Activated T-helper 1 cell treated with anti-CD3 and anti-CD28 coated beads, Interleukin-12 subunit alpha, Interleukin-12 subunit beta, Interleukin-2, Interleukin-4 antibody, amounts not matched to agents 30 ng/mL and 10 ng/mL and 1 ng/mL, durations not matched to agents 14 hours and 24 hours and 36 hours (primary cell): ENCODE measurements around the gene MYT1. TPM values are rescaled to one million over a fixed set of nuclear protein-coding genes. Genes with fewer than 3 reads are reported as not detected.
"Not testable (repeated sequence)": the region's sequence is repeated elsewhere in the genome, so short reads cannot be mapped to it uniquely, and the experiment has no call there.

Source experiments
- DNase-seq: peaks from one replicate; pipeline ENCODE4 v3.0.0; 2021; ENCODE audit warnings: low spot score
- H3K27ac Mint-ChIP-seq: one replicate; pipeline ENCODE4 v1.8.0; 2021; ENCODE audit warnings: mild to moderate bottlenecking, mixed read lengths
- H3K27me3 Mint-ChIP-seq: one replicate; pipeline ENCODE4 v1.8.0; 2022; ENCODE audit warnings: mild to moderate bottlenecking, moderate library complexity, mixed read lengths; ENCODE audit not compliant: insufficient read depth
- H3K36me3 Mint-ChIP-seq: one replicate; pipeline ENCODE4 v1.8.0; 2021; ENCODE audit warnings: low read depth, mixed read lengths
- H3K4me1 Mint-ChIP-seq: one replicate; pipeline ENCODE4 v1.8.0; 2021; ENCODE audit warnings: low read depth, mixed read lengths
- H3K4me3 Mint-ChIP-seq: one replicate; pipeline ENCODE4 v1.8.0; 2021; ENCODE audit warnings: mild to moderate bottlenecking, moderate library complexity, mixed read lengths
- H3K9me3 Mint-ChIP-seq: one replicate; pipeline ENCODE4 v1.8.0; 2021; ENCODE audit warnings: mixed read lengths
- intact Hi-C: fragments of 100-400 bp; cut with micrococcal nuclease; formaldehyde crosslinking; loops from one replicate; pipeline ENCODE4 v1.15.1; 2024
- total RNA-seq: library from RNA; stranded (reverse); gene quantifications from 2 replicates; pipeline ENCODE4 v1.2.3, GENCODE V29; 2022

The MYT1 gene
- total RNA-seq, 1 donor from 2014 or later: not detected

- H3K27me3 Mint-ChIP-seq, H3K27ac Mint-ChIP-seq, H3K4me3 Mint-ChIP-seq, intact Hi-C loops, H3K9me3 Mint-ChIP-seq, H3K36me3 Mint-ChIP-seq, H3K4me1 Mint-ChIP-seq, DNase-seq: not testable (repeated sequence)
Measured at GRCh38 chr20:64187213-64187612, 23.0 kb downstream of the MYT1 start.

GRCh38 chr20:64188091-64188490, 23.8 kb downstream of the MYT1 start:
- DNase-seq: no peak
- no peaks in the 10 kb centered on the region for H3K4me1 Mint-ChIP-seq
- no peaks in the 10 kb centered on the region for H3K36me3 Mint-ChIP-seq
- intact Hi-C loops: no loop called here
- no peak overlapping the region for H3K4me3 Mint-ChIP-seq
- no peak overlapping the region for H3K27ac Mint-ChIP-seq
- peaks cover 6% of the 10 kb centered on the region for H3K9me3 Mint-ChIP-seq
- no peaks in the 10 kb centered on the region for H3K27me3 Mint-ChIP-seq

- DNase-seq: no peak
- Mint-ChIP-seq H3K27me3 (no peaks in the 10 kb centered on the region), H3K36me3 (no peaks in the 10 kb centered on the region), H3K4me3 (no peak overlapping the region), H3K27ac (no peak overlapping the region), H3K4me1 (no peaks in the 10 kb centered on the region), H3K9me3 (peaks cover 6% of the 10 kb centered on the region)
- intact Hi-C loops: no loop called here
Measured at GRCh38 chr20:64188682-64189529, 24.7 kb downstream of the MYT1 start.

GRCh38 chr20:64189530-64189966, 25.3 kb downstream of the MYT1 start:
- Mint-ChIP-seq H3K4me3 (no peak overlapping the region), H3K4me1 (no peaks in the 10 kb centered on the region), H3K27me3 (no peaks in the 10 kb centered on the region), H3K36me3 (no peaks in the 10 kb centered on the region), H3K9me3 (peaks cover 6% of the 10 kb centered on the region), H3K27ac (no peak overlapping the region)
- no peak for DNase-seq
- intact Hi-C loops: no loop called here

GRCh38 chr20:64189986-64190385, 25.7 kb downstream of the MYT1 start:
- Mint-ChIP-seq H3K9me3 (peaks cover 3% of the 10 kb centered on the region), H3K4me3 (no peak overlapping the region), H3K27ac (no peak overlapping the region), H3K36me3 (no peaks in the 10 kb centered on the region), H3K27me3 (no peaks in the 10 kb centered on the region), H3K4me1 (no peaks in the 10 kb centered on the region)
- no peak for DNase-seq
- intact Hi-C loops: no loop called here

- Mint-ChIP-seq H3K4me1 (no peaks in the 10 kb centered on the region), H3K36me3 (no peaks in the 10 kb centered on the region), H3K9me3 (no peaks in the 10 kb centered on the region), H3K27ac (no peak overlapping the region), H3K4me3 (no peak overlapping the region), H3K27me3 (no peaks in the 10 kb centered on the region)
- intact Hi-C loops: no loop called here
- no peak for DNase-seq
Measured at GRCh38 chr20:64191002-64191401, 26.8 kb downstream of the MYT1 start.

GRCh38 chr20:64192406-64192805, 28.2 kb downstream of the MYT1 start:
- Mint-ChIP-seq H3K4me3 (no peak overlapping the region), H3K36me3 (no peaks in the 10 kb centered on the region), H3K27me3 (no peaks in the 10 kb centered on the region), H3K27ac (no peak overlapping the region), H3K4me1 (no peaks in the 10 kb centered on the region), H3K9me3 (no peaks in the 10 kb centered on the region)
- DNase-seq: no peak
- intact Hi-C loops: no loop called here

GRCh38 chr20:64193058-64193457, 28.8 kb downstream of the MYT1 start:
- no peak for DNase-seq
- H3K36me3 Mint-ChIP-seq: no peaks in the 10 kb centered on the region
- intact Hi-C loops: no loop called here
- no peaks in the 10 kb centered on the region for H3K4me1 Mint-ChIP-seq
- no peaks in the 10 kb centered on the region for H3K27me3 Mint-ChIP-seq
- no peak overlapping the region for H3K4me3 Mint-ChIP-seq
- H3K27ac Mint-ChIP-seq: no peak overlapping the region
- H3K9me3 Mint-ChIP-seq: no peaks in the 10 kb centered on the region

GRCh38 chr20:64194269-64194668, 30.0 kb downstream of the MYT1 start:
- H3K27me3 Mint-ChIP-seq: no peaks in the 10 kb centered on the region
- no peak for DNase-seq
- H3K4me3 Mint-ChIP-seq: no peak overlapping the region
- no peaks in the 10 kb centered on the region for H3K4me1 Mint-ChIP-seq
- H3K9me3 Mint-ChIP-seq: no peaks in the 10 kb centered on the region
- intact Hi-C loops: no loop called here
- no peak overlapping the region for H3K27ac Mint-ChIP-seq
- H3K36me3 Mint-ChIP-seq: no peaks in the 10 kb centered on the region

- Mint-ChIP-seq H3K9me3 (no peaks in the 10 kb centered on the region), H3K4me3 (no peak overlapping the region), H3K4me1 (no peaks in the 10 kb centered on the region), H3K36me3 (no peaks in the 10 kb centered on the region), H3K27me3 (no peaks in the 10 kb centered on the region), H3K27ac (no peak overlapping the region)
- intact Hi-C loops: no loop called here
- no peak for DNase-seq
Measured at GRCh38 chr20:64196309-64196708, 32.1 kb downstream of the MYT1 start.

GRCh38 chr20:64196847-64197306, 32.6 kb downstream of the MYT1 start:
- H3K4me1 Mint-ChIP-seq: no peaks in the 10 kb centered on the region
- H3K36me3 Mint-ChIP-seq: no peaks in the 10 kb centered on the region
- no peak overlapping the region for H3K4me3 Mint-ChIP-seq
- H3K27me3 Mint-ChIP-seq: no peaks in the 10 kb centered on the region
- intact Hi-C loops: no loop called here
- H3K9me3 Mint-ChIP-seq: no peaks in the 10 kb centered on the region
- no peak for DNase-seq
- H3K27ac Mint-ChIP-seq: no peak overlapping the region

- intact Hi-C loops: no loop called here
- Mint-ChIP-seq H3K27ac (no peak overlapping the region), H3K4me1 (no peaks in the 10 kb centered on the region), H3K27me3 (no peaks in the 10 kb centered on the region), H3K4me3 (no peak overlapping the region), H3K9me3 (no peaks in the 10 kb centered on the region), H3K36me3 (no peaks in the 10 kb centered on the region)
- DNase-seq: no peak
Measured at GRCh38 chr20:64198347-64198746, 34.1 kb downstream of the MYT1 start.

GRCh38 chr20:64199395-64199794, 35.1 kb downstream of the MYT1 start:
- Mint-ChIP-seq H3K4me1 (no peaks in the 10 kb centered on the region), H3K4me3 (no peak overlapping the region), H3K36me3 (no peaks in the 10 kb centered on the region), H3K27ac (no peak overlapping the region), H3K27me3 (no peaks in the 10 kb centered on the region), H3K9me3 (no peaks in the 10 kb centered on the region)
- intact Hi-C loops: no loop called here
- no peak for DNase-seq

- Mint-ChIP-seq H3K4me1 (no peaks in the 10 kb centered on the region), H3K9me3 (no peaks in the 10 kb centered on the region), H3K36me3 (no peaks in the 10 kb centered on the region), H3K27me3 (no peaks in the 10 kb centered on the region), H3K4me3 (no peak overlapping the region), H3K27ac (no peak overlapping the region)
- intact Hi-C loops: no loop called here
- no peak for DNase-seq
Measured at GRCh38 chr20:64200740-64201139, 36.5 kb downstream of the MYT1 start.
